Astrocyte (in vitro differentiated cells and primary cell): Measurements from ENCODE around the gene OR5I1.

ENCODE experiments used
- CTCF ChIP-seq: IDR thresholded peaks from 2 replicates; pipeline ENCODE4 v1.5.1; 2011; ENCODE audit warnings: low read depth, mild to moderate bottlenecking, inconsistent platforms, low read length, moderate library complexity; ENCODE audit not compliant: insufficient read depth
- EZH2 ChIP-seq: IDR thresholded peaks from 2 replicates; pipeline ENCODE4 v1.6.1; 2012; ENCODE audit warnings: mild to moderate bottlenecking, low read length, inconsistent platforms; ENCODE audit not compliant: insufficient read depth

- TF ChIP-seq CTCF (no peak), EZH2 (no peak)
Observed at GRCh38 chr11:55970935-55971334, 34.7 kb upstream of the OR5I1 start.
